Fibroblast of lung (primary cell): Measurements from ENCODE around the gene HABP4. TPM values are rescaled to one million over a fixed set of nuclear protein-coding genes. Genes with fewer than 3 reads are reported as not detected.

Experiments used
- DNase-seq, 2 donors: peaks; one replicate each; pipeline versions ENCODE4 v3.0.0 to v3.0.0-alpha.2; 2010; ENCODE audit warnings: low read depth in 2 of 2
- H2AFZ ChIP-seq: 2 replicates; pipeline ENCODE4 v1.5.1; 2012; ENCODE audit warnings: low read length, control low read depth, inconsistent platforms
- H3K27ac ChIP-seq: 2 replicates; pipeline ENCODE4 v1.5.1; 2011; ENCODE audit warnings: low read length, control low read depth; ENCODE audit not compliant: insufficient read depth
- H3K27me3 ChIP-seq: 2 replicates; pipeline ENCODE4 v1.5.1; 2011; ENCODE audit warnings: mild to moderate bottlenecking, low read length; ENCODE audit not compliant: control insufficient read depth, insufficient read depth
- H3K36me3 ChIP-seq: 2 replicates; pipeline ENCODE4 v1.5.1; 2011; ENCODE audit warnings: low read length; ENCODE audit not compliant: control insufficient read depth, insufficient read depth
- H3K4me1 ChIP-seq: 2 replicates; pipeline ENCODE4 v1.5.1; 2011; ENCODE audit warnings: low read length; ENCODE audit not compliant: control insufficient read depth, insufficient read depth; ENCODE audit errors: extremely low read depth
- H3K4me2 ChIP-seq: 2 replicates; pipeline ENCODE4 v1.5.1; 2011; ENCODE audit warnings: low read length, control low read depth; ENCODE audit not compliant: insufficient read depth; ENCODE audit errors: extremely low read depth
- H3K4me3 ChIP-seq, 4 experiments: fragments of 200-600 bp in 1 of 4; sonication (generic) in 1 of 4; replicated peaks in 1 of 4; 2 replicates each; pipeline ENCODE4 v1.5.1; 2011 to 2016; ENCODE audit warnings: low read length in 4 of 4, low read depth in 3 of 4, mild to moderate bottlenecking in 3 of 4, control low read depth in 2 of 4, inconsistent platforms in 1 of 4, mixed read lengths in 1 of 4; ENCODE audit not compliant: insufficient read depth in 1 of 4; ENCODE audit errors: control extremely low read depth in 1 of 4
- H3K79me2 ChIP-seq: 2 replicates; pipeline ENCODE4 v1.5.1; 2012; ENCODE audit warnings: mild to moderate bottlenecking, low read length, inconsistent platforms; ENCODE audit not compliant: control insufficient read depth, insufficient read depth
- H3K9ac ChIP-seq: 2 replicates; pipeline ENCODE4 v1.5.1; 2011; ENCODE audit warnings: mild to moderate bottlenecking, low read length, control low read depth; ENCODE audit not compliant: insufficient read depth
- H3K9me3 ChIP-seq: 2 replicates; pipeline ENCODE4 v1.5.1; 2012; ENCODE audit warnings: low read depth, low read length; ENCODE audit not compliant: control insufficient read depth, insufficient read depth
- H4K20me1 ChIP-seq: 2 replicates; pipeline ENCODE4 v1.5.1; 2011; ENCODE audit warnings: low read length; ENCODE audit not compliant: control insufficient read depth, insufficient read depth; ENCODE audit errors: extremely low read depth
- EZH2 ChIP-seq: IDR thresholded peaks from 2 replicates; pipeline ENCODE4 v1.5.1; 2012; ENCODE audit warnings: low read length, control low read depth, mild to moderate bottlenecking; ENCODE audit errors: missing control alignments
- polyA plus RNA-seq, 2 donors: library from polyadenylated mRNA; depleted of rRNA in 1 of 2; stranded (reverse) in 1 of 2; unstranded in 1 of 2; fragments of >200 nt; gene quantifications; 2 replicates each; pipeline ENCODE4 v1.2.1, GENCODE V29; 2011 to 2012; ENCODE audit warnings: missing spikeins in 1 of 2
- total RNA-seq: library from RNA; depleted of rRNA; stranded (reverse); fragments of >200 nt; gene quantifications from 2 replicates; pipeline ENCODE4 v1.2.1, GENCODE V29; 2014
- TF ChIP-seq, protein P1 (sequence below), 2 donors: IDR thresholded peaks in 1 of 2; conservative IDR thresholded peaks in 1 of 2; 1 replicate in 1 of 2; 2 replicates in 1 of 2; pipeline ENCODE4 v1.5.1; 2011 to 2012; ENCODE audit warnings: low read length in 2 of 2, control low read depth in 1 of 2, inconsistent platforms in 1 of 2, low read depth in 1 of 2, mild to moderate bottlenecking in 1 of 2

Gene HABP4
- total and polyA plus RNA-seq, 2 donors (not counting 1 experiment from before 2014, with no cell fraction given): 28.7 to 31.4 TPM

DNA sequence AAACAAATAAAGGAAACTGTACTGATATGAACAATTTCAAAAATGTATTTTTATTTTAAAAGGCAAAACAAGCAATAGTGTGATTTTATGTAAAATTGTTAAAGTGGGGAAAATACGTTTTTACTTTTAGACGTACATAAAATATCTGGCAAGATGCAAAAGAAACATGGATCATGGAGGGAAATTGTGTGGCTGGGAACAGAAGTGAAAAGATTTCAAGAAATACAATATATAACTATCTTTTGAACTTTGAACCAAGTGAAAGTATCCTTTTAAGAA, 30.3 kb upstream of the HABP4 start:
- Histone ChIP-seq H3K9ac (no peak overlapping the region), H4K20me1 (no peaks in the 10 kb centered on the region), H3K79me2 (peaks cover 21% of the 10 kb centered on the region), H2AFZ (no peak overlapping the region), H3K36me3 (no peaks in the 10 kb centered on the region), H3K9me3 (no peaks in the 10 kb centered on the region), H3K27me3 (no peaks in the 10 kb centered on the region), H3K4me2 (peak overlapping the region; percentile 38), H3K27ac (peak overlapping the region; percentile 85), H3K4me1 (peaks cover 11% of the 10 kb centered on the region), H3K4me3 (peak overlapping the region; percentile 56 to 90 (median 71))
- TF ChIP-seq EZH2: no peak
- TF ChIP-seq, protein P1, sequence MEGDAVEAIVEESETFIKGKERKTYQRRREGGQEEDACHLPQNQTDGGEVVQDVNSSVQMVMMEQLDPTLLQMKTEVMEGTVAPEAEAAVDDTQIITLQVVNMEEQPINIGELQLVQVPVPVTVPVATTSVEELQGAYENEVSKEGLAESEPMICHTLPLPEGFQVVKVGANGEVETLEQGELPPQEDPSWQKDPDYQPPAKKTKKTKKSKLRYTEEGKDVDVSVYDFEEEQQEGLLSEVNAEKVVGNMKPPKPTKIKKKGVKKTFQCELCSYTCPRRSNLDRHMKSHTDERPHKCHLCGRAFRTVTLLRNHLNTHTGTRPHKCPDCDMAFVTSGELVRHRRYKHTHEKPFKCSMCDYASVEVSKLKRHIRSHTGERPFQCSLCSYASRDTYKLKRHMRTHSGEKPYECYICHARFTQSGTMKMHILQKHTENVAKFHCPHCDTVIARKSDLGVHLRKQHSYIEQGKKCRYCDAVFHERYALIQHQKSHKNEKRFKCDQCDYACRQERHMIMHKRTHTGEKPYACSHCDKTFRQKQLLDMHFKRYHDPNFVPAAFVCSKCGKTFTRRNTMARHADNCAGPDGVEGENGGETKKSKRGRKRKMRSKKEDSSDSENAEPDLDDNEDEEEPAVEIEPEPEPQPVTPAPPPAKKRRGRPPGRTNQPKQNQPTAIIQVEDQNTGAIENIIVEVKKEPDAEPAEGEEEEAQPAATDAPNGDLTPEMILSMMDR (conservative IDR thresholded peaks at IDR 0.05 in 1 of 2, IDR thresholded peaks at IDR 0.05 in 1 of 2; ENCODE audit: low read depth in 1 of 2, low read length in 2 of 2): no peak
- peak in 1 of 2 donors; percentile 5 for DNase-seq

DNA sequence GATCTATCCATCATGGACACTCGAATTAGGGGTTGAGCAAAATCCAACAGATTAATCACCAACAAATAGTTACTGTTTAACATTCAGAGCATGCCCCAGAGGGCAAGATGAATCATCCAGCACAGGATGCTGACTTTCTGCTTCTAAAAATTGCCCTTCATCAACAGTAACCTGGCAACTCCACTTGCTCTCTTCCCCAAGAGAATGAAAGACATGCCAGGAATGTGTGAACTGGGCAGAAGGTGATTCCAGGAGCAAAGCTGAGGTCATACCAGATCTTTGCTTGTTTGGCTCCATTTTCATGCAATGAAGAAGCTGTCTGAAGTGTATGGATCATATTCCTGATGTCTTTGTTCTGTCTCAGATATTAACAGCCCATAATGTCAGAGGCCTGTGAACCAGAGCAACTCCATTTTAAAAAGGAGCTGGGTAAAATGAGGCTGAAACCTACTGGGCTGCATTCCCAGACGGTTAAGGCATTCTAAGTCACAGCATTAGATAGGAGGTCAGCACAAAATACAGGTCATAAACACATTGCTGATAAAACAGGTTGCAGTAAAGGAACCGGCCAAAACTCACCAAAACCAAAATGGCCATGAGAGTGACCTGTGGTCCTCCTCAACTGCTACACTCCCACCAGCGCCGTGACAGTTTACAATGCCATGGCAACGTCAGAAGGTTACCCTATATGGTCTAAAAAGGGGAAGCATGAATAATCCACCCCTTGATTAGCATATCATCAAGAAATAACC, 29.3 kb upstream of the HABP4 start:
- Histone ChIP-seq H3K4me1 (peaks cover 11% of the 10 kb centered on the region), H3K4me2 (peak overlapping the region; percentile 38)

DNA sequence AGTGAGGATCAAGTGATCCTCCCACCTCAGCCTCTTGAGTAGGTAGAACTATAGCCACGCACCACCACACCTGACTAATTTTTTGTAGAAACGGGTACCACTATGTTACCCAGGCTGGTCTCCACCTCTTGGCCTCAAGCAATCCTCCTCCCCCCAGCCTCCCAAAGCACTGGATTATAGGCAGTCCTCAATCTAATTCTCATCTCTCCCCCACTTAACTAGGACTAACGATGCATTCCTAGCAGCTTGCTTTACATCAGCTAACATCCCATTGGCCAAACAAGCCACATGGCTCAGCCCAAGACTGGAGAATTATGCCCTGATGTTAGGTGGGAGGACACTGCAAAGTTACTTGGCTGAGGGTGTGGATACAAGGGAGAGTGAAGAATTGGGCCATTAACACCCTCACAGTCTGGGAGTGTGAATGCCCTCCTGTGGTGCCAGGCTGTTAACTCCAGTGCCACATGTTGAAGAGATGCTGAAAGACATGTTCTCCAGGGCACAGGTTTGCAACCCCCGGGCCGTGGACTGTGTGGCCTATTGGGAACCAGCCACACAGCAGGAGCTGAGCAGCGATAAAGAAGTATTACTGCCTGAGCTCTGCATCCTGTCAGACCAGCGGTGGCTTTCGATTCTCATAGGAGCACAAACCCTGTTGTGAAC, 26.5 kb upstream of the HABP4 start:
- no peaks in the 10 kb centered on the region for H3K36me3 ChIP-seq
- TF ChIP-seq EZH2: no peak
- TF ChIP-seq, protein P1 (conservative IDR thresholded peaks at IDR 0.05 in 1 of 2, IDR thresholded peaks at IDR 0.05 in 1 of 2; ENCODE audit: low read depth in 1 of 2, low read length in 2 of 2): no peak
- no peaks in the 10 kb centered on the region for H3K79me2 ChIP-seq
- no peaks in the 10 kb centered on the region for H4K20me1 ChIP-seq
- DNase-seq: no peak
- no peak overlapping the region for H3K4me2 ChIP-seq
- H3K4me1 ChIP-seq: peaks cover 11% of the 10 kb centered on the region
- H3K9me3 ChIP-seq: no peaks in the 10 kb centered on the region
- H3K4me3 ChIP-seq: no peak overlapping the region
- no peak overlapping the region for H2AFZ ChIP-seq
- H3K27ac ChIP-seq: no peak overlapping the region
- no peaks in the 10 kb centered on the region for H3K27me3 ChIP-seq
- H3K9ac ChIP-seq: no peak overlapping the region

More for the DNA sequence above, 29.3 kb upstream of the HABP4 start:
- DNase-seq: peak; percentile 84 to 97
- TF ChIP-seq EZH2: no peak
- TF ChIP-seq, protein P1 (conservative IDR thresholded peaks at IDR 0.05 in 1 of 2, IDR thresholded peaks at IDR 0.05 in 1 of 2; ENCODE audit: low read depth in 1 of 2, low read length in 2 of 2): no peak
- Histone ChIP-seq H3K9ac (no peak overlapping the region), H4K20me1 (no peaks in the 10 kb centered on the region), H3K27ac (peak overlapping the region; percentile 62), H3K79me2 (peaks cover 16% of the 10 kb centered on the region), H3K4me3 (no peak overlapping the region), H3K27me3 (no peaks in the 10 kb centered on the region), H2AFZ (no peak overlapping the region), H3K9me3 (no peaks in the 10 kb centered on the region), H3K36me3 (no peaks in the 10 kb centered on the region)
